Parathyroid adenoma (tissue), 2 donors: ENCODE results near the gene SYT12.

Source experiments
- H2AFZ ChIP-seq: fragments of 300-600 bp; sonication (generic); one replicate; pipeline ENCODE4 v1.7.0; 2017; ENCODE audit warnings: antibody characterized with exemption, mild to moderate bottlenecking
- H3K27ac ChIP-seq: fragments of 300-600 bp; sonication (generic); one replicate; pipeline ENCODE4 v1.7.0; 2017
- H3K27me3 ChIP-seq: fragments of 300-600 bp; sonication (generic); one replicate; pipeline ENCODE4 v1.7.0; 2017; ENCODE audit warnings: low read length; ENCODE audit not compliant: control insufficient read depth, insufficient read depth
- H3K36me3 ChIP-seq: fragments of 300-600 bp; sonication (generic); one replicate; pipeline ENCODE4 v1.7.0; 2017; ENCODE audit warnings: low read length; ENCODE audit not compliant: control insufficient read depth, insufficient read depth
- H3K4me1 ChIP-seq: fragments of 300-600 bp; sonication (generic); one replicate; pipeline ENCODE4 v1.7.0; 2017; ENCODE audit warnings: control low read depth
- H3K4me2 ChIP-seq: fragments of 300-600 bp; sonication (generic); one replicate; pipeline ENCODE4 v1.7.0; 2017; ENCODE audit warnings: low read length
- H3K4me3 ChIP-seq: fragments of 300-600 bp; sonication (generic); one replicate; pipeline ENCODE4 v1.7.0; 2017; ENCODE audit warnings: low read depth, low read length
- H3K79me2 ChIP-seq: fragments of 300-600 bp; sonication (generic); one replicate; pipeline ENCODE4 v1.7.0; 2017; ENCODE audit warnings: control low read depth
- H3K9ac ChIP-seq: fragments of 300-600 bp; sonication (generic); one replicate; pipeline ENCODE4 v1.7.0; 2017; ENCODE audit warnings: mild to moderate bottlenecking
- H3K9me3 ChIP-seq: fragments of 300-600 bp; sonication (generic); one replicate; pipeline ENCODE4 v1.7.0; 2017; ENCODE audit warnings: low read length; ENCODE audit not compliant: control insufficient read depth
- CTCF ChIP-seq: fragments of 300-600 bp; sonication (generic); IDR thresholded peaks from one replicate; pipeline ENCODE4 v1.7.0; 2017; ENCODE audit warnings: antibody characterized with exemption, mild to moderate bottlenecking
- donor health status: primary hyperparathyroidism.

The SYT12 gene

GRCh38 chr11:67060111-67060522, 37.2 kb downstream of the SYT12 start:
- Histone ChIP-seq H3K4me1 (peaks cover 14% of the 10 kb centered on the region), H3K79me2 (no peaks in the 10 kb centered on the region), H2AFZ (no peak overlapping the region), H3K4me2 (no peak overlapping the region), H3K27ac (no peak overlapping the region), H3K9me3 (no peaks in the 10 kb centered on the region), H3K4me3 (no peak overlapping the region), H3K36me3 (no peaks in the 10 kb centered on the region), H3K27me3 (no peaks in the 10 kb centered on the region), H3K9ac (no peak overlapping the region)
- TF ChIP-seq CTCF: no peak

- peak overlapping the region; percentile 47 for H3K27ac ChIP-seq
- TF ChIP-seq CTCF: no peak
Observed at GRCh38 chr11:67062526-67063373, 39.8 kb downstream of the SYT12 start.

GRCh38 chr11:67066333-67066709, 43.4 kb downstream of the SYT12 start:
- TF ChIP-seq CTCF: no peak
- H3K4me2 ChIP-seq: no peak overlapping the region
- H3K9me3 ChIP-seq: no peaks in the 10 kb centered on the region
- H3K27me3 ChIP-seq: no peaks in the 10 kb centered on the region
- no peaks in the 10 kb centered on the region for H3K36me3 ChIP-seq
- H3K4me1 ChIP-seq: peaks cover 7% of the 10 kb centered on the region
- no peak overlapping the region for H3K9ac ChIP-seq
- H3K79me2 ChIP-seq: no peaks in the 10 kb centered on the region
- no peak overlapping the region for H2AFZ ChIP-seq
- no peak overlapping the region for H3K4me3 ChIP-seq
- H3K27ac ChIP-seq: no peak overlapping the region

More at GRCh38 chr11:67062526-67063373, 39.8 kb downstream of the SYT12 start:
- H3K4me3 ChIP-seq: no peak overlapping the region
- no peak overlapping the region for H2AFZ ChIP-seq
- H3K27me3 ChIP-seq: no peaks in the 10 kb centered on the region
- H3K9me3 ChIP-seq: no peaks in the 10 kb centered on the region
- no peaks in the 10 kb centered on the region for H3K36me3 ChIP-seq
- H3K79me2 ChIP-seq: no peaks in the 10 kb centered on the region
- peaks cover 7% of the 10 kb centered on the region for H3K4me1 ChIP-seq
- no peak overlapping the region for H3K9ac ChIP-seq
- no peak overlapping the region for H3K4me2 ChIP-seq

- Histone ChIP-seq H3K4me3 (peak overlapping the region; percentile 27), H3K27me3 (no peaks in the 10 kb centered on the region), H3K9me3 (no peaks in the 10 kb centered on the region), H2AFZ (no peak overlapping the region), H3K9ac (no peak overlapping the region), H3K4me1 (no peaks in the 10 kb centered on the region), H3K27ac (no peak overlapping the region), H3K79me2 (no peaks in the 10 kb centered on the region), H3K4me2 (no peak overlapping the region), H3K36me3 (no peaks in the 10 kb centered on the region)
- peak; percentile 68 for TF ChIP-seq CTCF
Observed at GRCh38 chr11:67071420-67072284, 48.7 kb downstream of the SYT12 start.
